H9 (cell line): Measurements from ENCODE around the gene RCOR3. TPM values are rescaled to one million over a fixed set of nuclear protein-coding genes. Genes with fewer than 3 reads are reported as not detected.

Experiments used
- DNase-seq: peaks from one replicate; pipeline ENCODE4 v3.0.0-alpha.2; 2017
- H2AFZ ChIP-seq: one replicate; pipeline ENCODE4 v1.6.1; 2013; ENCODE audit warnings: mild to moderate bottlenecking, low read length, control low read depth, moderate library complexity
- H2AK5ac ChIP-seq: 2 replicates; pipeline ENCODE4 v1.6.1; 2013; ENCODE audit warnings: low read length, control low read depth, mixed read lengths; ENCODE audit not compliant: insufficient read length
- H2BK120ac ChIP-seq: one replicate; pipeline ENCODE4 v1.6.1; 2013; ENCODE audit warnings: low read depth, mild to moderate bottlenecking, low read length, control low read depth, inconsistent platforms; ENCODE audit not compliant: poor library complexity, severe bottlenecking
- H2BK12ac ChIP-seq: 2 replicates; pipeline ENCODE4 v1.6.1; 2013; ENCODE audit warnings: low read length, control low read depth, mixed read lengths, low read depth; ENCODE audit not compliant: insufficient read length
- H2BK15ac ChIP-seq: 2 replicates; pipeline ENCODE4 v1.6.1; 2013; ENCODE audit warnings: low read depth, low read length, control low read depth
- H2BK20ac ChIP-seq: one replicate; pipeline ENCODE4 v1.6.1; 2013; ENCODE audit warnings: low read depth, mild to moderate bottlenecking, low read length, control low read depth, inconsistent platforms; ENCODE audit not compliant: poor library complexity, severe bottlenecking
- H2BK5ac ChIP-seq: 2 replicates; pipeline ENCODE4 v1.6.1; 2013; ENCODE audit warnings: low read length, control low read depth, mixed read lengths; ENCODE audit not compliant: insufficient read length
- H3K14ac ChIP-seq: 2 replicates; pipeline ENCODE4 v1.6.1; 2013; ENCODE audit warnings: low read length, control low read depth; ENCODE audit not compliant: insufficient read depth
- H3K18ac ChIP-seq: 2 replicates; pipeline ENCODE4 v1.6.1; 2013; ENCODE audit warnings: low read depth, mild to moderate bottlenecking, mixed read lengths, low read length, control low read depth; ENCODE audit not compliant: insufficient read length
- H3K23ac ChIP-seq: 2 replicates; pipeline ENCODE4 v1.6.1; 2013; ENCODE audit warnings: low read length, control low read depth, mixed read lengths, low read depth; ENCODE audit not compliant: insufficient read length
- H3K23me2 ChIP-seq: 2 replicates; pipeline ENCODE4 v1.6.1; 2013; ENCODE audit warnings: low read depth, mild to moderate bottlenecking, mixed read lengths, low read length, control low read depth; ENCODE audit not compliant: insufficient read length, poor library complexity, severe bottlenecking
- H3K27ac ChIP-seq: 2 replicates; pipeline ENCODE4 v1.5.1; 2013; ENCODE audit warnings: low read length, control low read depth, mixed read lengths, low read depth; ENCODE audit not compliant: insufficient read length
- H3K27me3 ChIP-seq: 2 replicates; pipeline ENCODE4 v1.6.1; 2013; ENCODE audit warnings: low read length, control low read depth, inconsistent platforms; ENCODE audit not compliant: insufficient read depth
- H3K4ac ChIP-seq: 2 replicates; pipeline ENCODE4 v1.6.1; 2013; ENCODE audit warnings: low read depth, mild to moderate bottlenecking, control low read depth, inconsistent platforms, low read length, moderate library complexity
- H3K4me1 ChIP-seq: 2 replicates; pipeline ENCODE4 v1.6.1; 2013; ENCODE audit warnings: low read length, control low read depth, inconsistent platforms; ENCODE audit not compliant: insufficient read depth
- H3K4me2 ChIP-seq: 2 replicates; pipeline ENCODE4 v1.6.1; 2013; ENCODE audit warnings: low read length, control low read depth, mixed read lengths; ENCODE audit not compliant: insufficient read length, insufficient read depth
- H3K56ac ChIP-seq: 2 replicates; pipeline ENCODE4 v1.6.1; 2013; ENCODE audit warnings: low read depth, mild to moderate bottlenecking, mixed read lengths, low read length, control low read depth; ENCODE audit not compliant: insufficient read length
- H3K79me1 ChIP-seq: 2 replicates; pipeline ENCODE4 v1.6.1; 2013; ENCODE audit warnings: low read depth, mild to moderate bottlenecking, moderate library complexity, low read length, control low read depth, inconsistent platforms; ENCODE audit not compliant: insufficient read depth, poor library complexity, severe bottlenecking
- H3K79me2 ChIP-seq: 2 replicates; pipeline ENCODE4 v1.6.1; 2013; ENCODE audit warnings: low read length, control low read depth, inconsistent platforms; ENCODE audit not compliant: insufficient read depth
- H3K9ac ChIP-seq: 2 replicates; pipeline ENCODE4 v1.6.1; 2013; ENCODE audit warnings: low read length, control low read depth, mixed read lengths; ENCODE audit not compliant: insufficient read length; ENCODE audit errors: extremely low read depth
- H3K9me3 ChIP-seq: one replicate; pipeline ENCODE4 v1.6.1; 2013; ENCODE audit warnings: low read depth, low read length, inconsistent platforms; ENCODE audit not compliant: control insufficient read depth
- H3T11ph ChIP-seq: one replicate; pipeline ENCODE4 v1.6.1; 2013; ENCODE audit warnings: mild to moderate bottlenecking, low read length, control low read depth, inconsistent platforms
- H4K20me1 ChIP-seq: one replicate; pipeline ENCODE4 v1.6.1; 2013; ENCODE audit not compliant: control insufficient read depth, insufficient read length, insufficient read depth
- H4K5ac ChIP-seq: 2 replicates; pipeline ENCODE4 v1.6.1; 2013; ENCODE audit warnings: low read depth, mild to moderate bottlenecking, mixed read lengths, low read length, control low read depth; ENCODE audit not compliant: insufficient read length
- H4K8ac ChIP-seq: replicated peaks from 2 replicates; pipeline ENCODE4 v1.6.1; 2013; ENCODE audit warnings: low read length, control low read depth, mixed read lengths, low read depth; ENCODE audit not compliant: insufficient read length
- H4K91ac ChIP-seq: 2 replicates; pipeline ENCODE4 v1.6.1; 2013; ENCODE audit warnings: low read depth, mild to moderate bottlenecking, moderate library complexity, mixed read lengths, low read length, control low read depth; ENCODE audit not compliant: insufficient read length
- H3K27ac Mint-ChIP-seq, 3 experiments: 2 replicates in 2 of 3; 3 replicates in 1 of 3; pipeline ENCODE4 v1.8.0; 2020 to 2021; ENCODE audit warnings: mixed read lengths in 3 of 3, mild to moderate bottlenecking in 1 of 3, moderate library complexity in 1 of 3
- H3K27me3 Mint-ChIP-seq: 2 replicates; pipeline ENCODE4 v1.8.0; 2021; ENCODE audit warnings: low read depth, mild to moderate bottlenecking, moderate library complexity, mixed read lengths
- H3K36me3 Mint-ChIP-seq, 3 experiments: 2 replicates in 2 of 3; 3 replicates in 1 of 3; pipeline ENCODE4 v1.8.0; 2020 to 2021; ENCODE audit warnings: low read depth in 3 of 3, mixed read lengths in 3 of 3; ENCODE audit not compliant: insufficient read depth in 1 of 3
- H3K4me1 Mint-ChIP-seq, 2 experiments: 2 replicates each; pipeline ENCODE4 v1.8.0; 2020; ENCODE audit warnings: mixed read lengths in 2 of 2
- H3K4me3 Mint-ChIP-seq, 2 experiments: 2 replicates in 1 of 2; 3 replicates in 1 of 2; pipeline ENCODE4 v1.8.0; 2020 to 2021; ENCODE audit warnings: mild to moderate bottlenecking in 2 of 2, mixed read lengths in 2 of 2, moderate library complexity in 1 of 2
- H3K9me3 Mint-ChIP-seq, 2 experiments: 2 replicates in 1 of 2; 3 replicates in 1 of 2; pipeline ENCODE4 v1.8.0; 2020; ENCODE audit warnings: mild to moderate bottlenecking in 2 of 2, mixed read lengths in 2 of 2, moderate library complexity in 1 of 2
- WGBS: extraction: QIAGEN DNeasy Blood & Tissue Kit; methylation state at CpG from one replicate; pipeline ENCODE4 v1.1.7; 2013; ENCODE audit warnings: missing lambda C conversion rate, low lambda C conversion rate, mixed read lengths; ENCODE audit not compliant: insufficient read length; ENCODE audit errors: extremely low coverage; 5-methylcytosine and 5-hydroxymethylcytosine counted together
- total RNA-seq: library from RNA; stranded (reverse); gene quantifications from 2 replicates; pipeline ENCODE4 v1.2.1, GENCODE V29; 2021
- TF ChIP-seq, protein P1 (sequence below): fragments of 200-600 bp; sonication (generic); conservative IDR thresholded peaks from 3 replicates; pipeline ENCODE4 v1.8.0; 2021; ENCODE audit warnings: antibody characterized with exemption, mild to moderate bottlenecking

RCOR3 gene
- total RNA-seq, 1 experiment from 2014 or later = 37.2 TPM

DNA sequence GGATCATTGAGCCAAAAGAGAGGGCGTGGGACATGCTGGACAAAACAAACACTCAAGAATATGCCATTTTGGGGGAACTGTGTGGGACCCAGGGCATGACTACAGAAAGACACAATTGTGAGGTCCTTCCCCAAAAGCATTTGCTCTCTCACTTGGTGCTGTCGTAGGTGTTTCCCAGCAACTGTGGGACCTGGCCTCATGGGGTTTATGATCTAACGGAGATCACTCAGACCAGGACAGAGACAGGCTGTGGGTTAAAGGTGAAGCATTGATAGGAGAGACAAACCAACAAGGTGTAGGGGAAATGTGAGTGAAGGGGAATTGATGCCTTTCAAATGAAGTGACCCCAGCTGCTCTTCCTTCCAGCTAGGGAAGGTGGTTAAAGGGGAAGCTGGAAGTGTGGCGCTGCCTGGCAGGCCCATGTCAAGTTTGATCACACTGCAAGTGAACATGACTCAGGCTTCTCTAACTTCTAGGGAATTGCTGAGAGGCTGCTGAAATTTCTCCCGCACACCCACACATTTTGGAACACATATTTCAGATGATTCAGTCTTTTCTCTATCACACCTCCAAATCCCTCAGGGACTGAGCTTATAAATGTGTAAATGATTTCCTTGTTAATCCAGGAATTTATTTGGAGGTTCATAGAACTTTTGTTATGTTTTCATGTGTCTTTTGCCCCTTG, 97.7 kb downstream of the RCOR3 start:
- Histone ChIP-seq H4K5ac (no peak overlapping the region), H3K27me3 (no peaks in the 10 kb centered on the region), H3K4ac (no peak overlapping the region), H3K9ac (no peak overlapping the region), H3K56ac (no peak overlapping the region), H2BK20ac (no peak overlapping the region), H3K79me2 (no peaks in the 10 kb centered on the region), H2AFZ (no peak overlapping the region), H3K79me1 (no peaks in the 10 kb centered on the region), H2BK5ac (no peak overlapping the region), H3K27ac (no peak overlapping the region), H2BK12ac (no peak overlapping the region), H3K23me2 (no peaks in the 10 kb centered on the region), H2BK15ac (no peak overlapping the region), H4K20me1 (no peaks in the 10 kb centered on the region), H4K91ac (no peak overlapping the region), H3K23ac (no peak overlapping the region), H4K8ac (no peak overlapping the region), H3K9me3 (no peaks in the 10 kb centered on the region), H3K4me1 (no peaks in the 10 kb centered on the region), H2BK120ac (no peak overlapping the region), H3K14ac (no peak overlapping the region), H3T11ph (no peak overlapping the region), H3K18ac (no peak overlapping the region), H3K4me2 (no peak overlapping the region), H2AK5ac (no peak overlapping the region)
- H3K27ac Mint-ChIP-seq = no peak overlapping the region
- H3K27me3 Mint-ChIP-seq = no peaks in the 10 kb centered on the region
- TF ChIP-seq, protein P1, sequence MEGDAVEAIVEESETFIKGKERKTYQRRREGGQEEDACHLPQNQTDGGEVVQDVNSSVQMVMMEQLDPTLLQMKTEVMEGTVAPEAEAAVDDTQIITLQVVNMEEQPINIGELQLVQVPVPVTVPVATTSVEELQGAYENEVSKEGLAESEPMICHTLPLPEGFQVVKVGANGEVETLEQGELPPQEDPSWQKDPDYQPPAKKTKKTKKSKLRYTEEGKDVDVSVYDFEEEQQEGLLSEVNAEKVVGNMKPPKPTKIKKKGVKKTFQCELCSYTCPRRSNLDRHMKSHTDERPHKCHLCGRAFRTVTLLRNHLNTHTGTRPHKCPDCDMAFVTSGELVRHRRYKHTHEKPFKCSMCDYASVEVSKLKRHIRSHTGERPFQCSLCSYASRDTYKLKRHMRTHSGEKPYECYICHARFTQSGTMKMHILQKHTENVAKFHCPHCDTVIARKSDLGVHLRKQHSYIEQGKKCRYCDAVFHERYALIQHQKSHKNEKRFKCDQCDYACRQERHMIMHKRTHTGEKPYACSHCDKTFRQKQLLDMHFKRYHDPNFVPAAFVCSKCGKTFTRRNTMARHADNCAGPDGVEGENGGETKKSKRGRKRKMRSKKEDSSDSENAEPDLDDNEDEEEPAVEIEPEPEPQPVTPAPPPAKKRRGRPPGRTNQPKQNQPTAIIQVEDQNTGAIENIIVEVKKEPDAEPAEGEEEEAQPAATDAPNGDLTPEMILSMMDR = no peak
- no peak for DNase-seq
- no CpG with 5 or more reads among the region's 5 CpGs for WGBS
- peaks cover 10 to 37% (median 30%) of the 10 kb centered on the region in 3 experiments for H3K36me3 Mint-ChIP-seq
- peaks cover 3 to 10% of the 10 kb centered on the region in 2 experiments for H3K9me3 Mint-ChIP-seq
- no peaks in the 10 kb centered on the region for H3K4me1 Mint-ChIP-seq
- H3K4me3 Mint-ChIP-seq = no peak overlapping the region
